GM21529 (cell line): ENCODE data around the gene GPR63.

Experiments used
- ATAC-seq: cut with Tn5 transposase; IDR thresholded peaks from one replicate; pipeline ENCODE4 v1.9.1; 2021; ENCODE audit not compliant: unreplicated experiment

Gene GPR63

GRCh38 chr6:96823743-96824142 is 13.5 kb downstream of the GPR63 start:
- ATAC-seq: no peak

GRCh38 chr6:96821034-96821433 is 16.2 kb downstream of the GPR63 start:
- ATAC-seq: no peak

GRCh38 chr6:96816301-96816817 is 20.9 kb downstream of the GPR63 start:
- ATAC-seq: no peak

DNA sequence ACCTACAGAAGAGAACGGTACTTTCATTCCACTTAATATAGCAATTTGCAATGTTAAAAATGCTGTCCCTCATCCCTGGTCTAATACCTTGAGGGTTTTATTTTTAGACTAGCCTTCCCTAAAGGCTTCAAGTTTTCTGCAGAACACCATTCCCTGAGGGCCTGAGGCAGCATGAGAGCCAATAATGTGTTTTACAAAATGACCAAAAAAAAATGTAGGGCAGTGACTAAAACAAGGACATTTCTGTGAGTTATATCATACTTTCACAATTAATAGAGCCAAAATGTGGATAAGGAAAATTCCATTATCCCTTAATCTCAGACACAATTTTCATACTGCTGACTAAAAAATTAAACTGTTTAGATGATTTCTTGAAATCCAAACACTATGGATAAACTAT is 22.7 kb downstream of the GPR63 start:
- ATAC-seq: no peak

- ATAC-seq: no peak
Observed at GRCh38 chr6:96812077-96812703, 25.1 kb downstream of the GPR63 start.

DNA sequence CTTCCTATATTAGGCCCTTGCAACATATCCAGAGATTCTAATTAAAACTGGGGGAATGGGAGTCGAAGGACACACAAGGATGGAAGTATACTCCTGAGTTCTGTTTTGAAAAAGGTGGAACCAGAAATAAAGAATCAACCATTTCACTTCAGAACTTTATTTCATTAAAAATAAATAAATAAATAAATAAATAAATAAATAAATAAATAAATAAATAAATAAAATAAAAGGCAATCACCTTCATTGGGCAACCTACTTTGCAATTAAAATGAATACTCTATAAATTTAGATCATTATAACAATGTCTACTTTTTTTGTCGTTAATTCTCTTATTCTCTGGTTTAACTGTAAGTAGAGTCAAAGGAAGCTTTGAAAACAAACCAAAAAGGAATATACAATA is 25.6 kb downstream of the GPR63 start:
- no peak for ATAC-seq

GRCh38 chr6:96811136-96811535 is 26.1 kb downstream of the GPR63 start:
- no peak for ATAC-seq

DNA sequence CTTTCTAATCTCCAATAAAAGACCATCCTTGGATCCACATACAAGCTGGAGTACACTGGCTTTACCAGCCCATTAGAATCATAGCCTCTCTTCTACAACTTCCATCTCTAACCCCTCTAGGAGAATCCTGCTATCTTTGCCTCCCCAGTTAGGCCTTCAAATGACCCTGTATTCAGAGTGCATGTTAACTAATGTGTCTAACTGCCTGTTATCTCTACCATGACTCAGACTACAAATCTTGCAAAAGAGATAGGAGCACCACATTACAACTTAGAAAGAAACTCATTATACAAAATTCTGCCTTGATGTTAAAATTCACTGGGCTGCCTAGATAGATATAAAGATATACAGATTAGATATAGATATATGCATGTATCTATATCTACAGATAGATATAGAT is 28.2 kb downstream of the GPR63 start:
- no peak for ATAC-seq

DNA sequence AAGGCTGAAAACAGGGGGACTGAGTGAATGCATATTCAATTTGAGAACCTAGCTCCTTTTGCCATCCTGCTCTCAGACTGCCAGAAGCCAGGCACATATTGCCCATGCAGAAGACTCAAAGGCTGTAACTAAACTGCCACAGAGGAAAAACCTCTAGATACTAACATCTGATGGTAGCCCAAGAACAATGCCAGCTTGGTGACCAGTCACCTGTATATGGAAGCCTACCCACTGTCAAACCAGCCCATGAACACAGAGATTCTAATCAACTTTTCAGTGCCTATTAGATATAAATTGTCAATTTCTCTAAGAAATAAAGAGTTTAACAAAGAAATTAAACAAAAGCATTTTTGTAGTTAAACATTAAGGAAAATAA is 34.2 kb downstream of the GPR63 start:
- ATAC-seq: no peak

DNA sequence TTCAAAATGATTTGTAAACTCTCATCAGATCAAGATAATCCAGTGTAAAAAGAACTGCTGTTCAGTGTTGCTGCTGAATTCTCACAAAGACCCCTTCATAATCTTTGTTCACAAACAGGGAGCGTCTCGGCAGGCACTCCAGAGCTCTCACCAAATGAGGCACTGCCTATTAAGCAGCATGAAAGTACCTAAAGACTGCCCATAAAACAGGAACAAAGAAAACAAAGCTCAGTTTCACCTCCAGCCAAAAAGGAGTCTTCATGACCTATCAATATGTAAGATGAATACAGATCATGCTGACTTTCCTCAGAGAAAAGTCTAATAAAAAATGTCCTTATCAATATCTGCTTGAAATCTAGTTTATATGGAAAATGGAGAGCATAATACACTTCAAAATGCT is 41.8 kb downstream of the GPR63 start:
- peak; percentile 97 for ATAC-seq

DNA sequence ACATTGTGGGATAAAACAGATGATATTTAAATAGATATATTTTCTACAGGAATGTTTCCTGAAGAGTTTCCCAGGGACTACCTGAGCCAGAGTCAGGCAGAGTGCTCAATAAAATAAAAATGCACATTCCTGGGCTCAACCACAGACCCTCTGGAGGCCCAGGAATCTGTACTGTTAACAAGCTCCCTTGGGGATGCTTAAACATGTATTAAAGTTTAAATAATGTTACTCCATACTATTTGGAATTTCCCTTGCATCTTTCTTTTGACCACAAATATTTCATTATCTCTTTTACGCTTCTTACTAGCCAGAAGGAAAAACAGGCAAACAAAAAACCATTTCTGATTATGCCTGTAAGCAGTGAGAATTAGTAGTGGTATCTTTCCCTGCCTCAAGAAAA is 42.3 kb downstream of the GPR63 start:
- ATAC-seq: peak; percentile 34

DNA sequence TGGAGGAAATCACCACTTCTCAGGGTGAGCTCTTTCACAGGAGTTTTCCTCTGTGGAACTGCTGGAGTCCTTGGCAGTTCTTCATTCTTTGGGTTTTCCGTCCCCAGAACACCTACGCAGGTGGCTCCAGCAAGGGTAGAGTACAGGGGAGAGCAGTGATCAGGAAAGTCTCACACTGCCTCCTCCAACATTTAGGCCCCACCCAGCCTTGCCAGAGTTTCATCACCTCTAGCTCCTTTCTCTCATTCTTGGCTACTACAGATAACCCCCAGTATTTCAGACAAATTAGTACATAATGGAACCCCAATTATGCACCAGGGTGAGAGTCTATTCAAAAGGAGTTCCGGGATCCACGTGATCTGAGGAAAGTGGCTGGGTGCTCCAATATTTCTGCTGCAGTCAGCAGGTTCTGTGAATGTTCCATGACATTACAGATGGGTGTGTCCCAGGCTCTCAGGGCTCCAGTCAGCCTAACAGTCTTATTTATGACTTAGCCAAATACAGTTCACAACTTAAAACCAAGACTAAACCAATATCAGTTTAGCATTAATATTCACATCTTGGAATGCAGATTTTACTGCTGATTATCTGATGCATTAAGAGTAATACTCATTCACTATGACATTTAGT is 44.6 kb downstream of the GPR63 start:
- no peak for ATAC-seq

DNA sequence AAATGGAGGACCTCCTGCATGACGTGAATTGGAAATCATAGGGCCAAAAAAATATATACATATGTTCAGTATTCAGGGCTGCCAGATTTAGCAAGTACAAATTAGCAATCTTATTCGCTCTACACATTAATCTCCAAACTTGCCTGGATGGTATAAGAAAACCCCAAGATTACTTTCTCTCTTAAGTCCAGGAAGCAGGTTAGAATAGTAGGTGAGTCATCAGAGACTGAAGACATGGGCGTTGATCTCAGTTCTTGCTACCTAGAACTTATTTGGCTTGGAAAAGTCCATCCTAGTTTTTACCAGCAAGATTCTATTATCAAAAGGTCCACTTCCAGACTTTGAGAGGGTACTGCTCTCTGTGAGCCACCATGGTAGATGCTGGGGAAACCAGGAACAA is 47.4 kb downstream of the GPR63 start:
- ATAC-seq: no peak

DNA sequence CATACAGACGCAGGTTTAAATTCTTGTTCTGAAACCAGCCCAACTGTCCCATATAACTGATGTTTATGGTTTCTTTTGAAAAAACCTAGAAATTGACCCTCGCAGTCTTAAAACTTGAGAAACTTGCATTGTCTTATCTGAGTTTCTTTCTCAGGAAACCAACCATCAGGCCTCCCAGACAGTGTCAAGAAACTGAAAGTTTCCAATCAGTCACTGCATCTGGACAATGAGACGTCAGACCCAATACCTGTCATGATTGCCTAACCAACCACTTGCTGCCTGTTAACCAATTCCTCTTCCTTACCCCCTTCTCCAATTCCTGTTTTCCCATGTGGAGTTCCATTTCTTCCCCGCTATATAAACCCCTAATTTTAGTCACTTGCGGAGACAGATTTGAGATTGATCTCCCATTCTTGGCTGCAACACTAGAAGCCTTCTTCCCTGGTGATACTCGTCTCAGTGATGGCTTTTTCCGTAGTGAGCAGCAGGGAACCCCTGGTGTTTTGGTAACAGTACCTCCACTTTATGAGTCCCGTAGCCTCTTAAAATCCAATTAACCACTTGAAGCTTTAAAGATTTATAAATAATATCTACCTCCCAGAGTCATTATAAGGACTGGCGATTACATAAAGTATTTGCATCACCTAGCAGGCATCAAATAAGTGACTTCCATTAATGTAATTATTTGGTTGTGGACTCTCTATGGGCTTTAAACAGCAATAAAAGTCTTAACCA is 49.3 kb downstream of the GPR63 start:
- no peak for ATAC-seq

- no peak for ATAC-seq
Observed at GRCh38 chr6:96786336-96786735, 50.9 kb downstream of the GPR63 start.

DNA sequence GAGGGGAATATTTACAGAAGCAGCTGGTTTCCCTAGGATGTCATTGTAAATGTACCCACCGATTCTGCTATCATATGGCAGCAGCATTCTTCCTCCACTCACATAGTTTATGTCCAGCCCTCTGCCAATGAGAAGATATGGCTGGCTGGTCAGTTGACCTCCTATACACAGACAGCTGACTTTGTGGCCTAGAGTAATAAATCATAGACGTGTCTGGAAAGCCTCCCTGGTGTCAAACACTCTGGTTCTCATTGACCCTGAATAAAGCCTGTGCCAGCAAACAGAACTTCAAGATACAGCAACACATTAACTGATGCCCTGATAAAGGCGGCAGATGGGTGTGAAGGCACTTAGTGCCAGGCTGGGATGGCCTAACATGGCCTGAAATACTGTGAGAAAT is 52.6 kb downstream of the GPR63 start:
- ATAC-seq: no peak

GRCh38 chr6:96783307-96783706 is 54.0 kb downstream of the GPR63 start:
- ATAC-seq: no peak

DNA sequence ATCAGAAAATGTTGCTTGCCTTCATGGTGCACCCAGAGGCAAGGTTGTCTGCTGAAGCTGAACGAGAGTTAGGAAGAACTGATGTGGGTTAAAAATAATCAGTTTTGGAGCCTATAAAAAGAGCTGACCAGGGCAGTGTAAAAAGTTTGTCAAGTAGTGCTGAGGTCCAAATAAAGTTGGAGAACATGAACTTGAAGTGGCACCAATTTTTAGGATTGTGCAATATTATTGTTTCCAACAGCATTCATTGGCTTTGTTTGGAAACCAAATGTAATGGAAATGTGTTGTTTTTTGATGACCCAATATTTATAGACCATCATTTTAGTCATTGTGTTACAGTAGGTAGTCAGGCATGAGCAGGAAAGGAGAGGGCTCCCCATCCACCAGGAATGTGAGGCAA is 55.7 kb downstream of the GPR63 start:
- no peak for ATAC-seq

DNA sequence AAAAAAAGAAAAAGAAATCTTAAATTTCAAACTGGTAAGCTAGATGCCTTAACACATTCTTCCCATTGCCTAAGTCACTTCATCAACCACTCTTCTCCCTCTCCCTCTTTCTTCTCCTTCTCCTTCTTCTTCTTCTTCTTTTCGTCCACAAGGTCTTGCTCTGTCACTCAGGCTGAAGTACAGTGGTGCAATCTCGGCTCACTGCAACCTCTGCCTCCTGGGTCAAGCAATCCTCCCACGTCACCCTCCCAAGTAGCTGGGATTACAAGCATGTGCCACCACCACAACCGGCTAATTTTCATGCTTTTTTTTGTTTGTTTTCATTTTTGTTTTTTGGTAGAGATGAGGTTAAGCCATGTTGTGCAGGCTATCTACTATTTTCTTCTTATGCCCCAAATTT is 60.2 kb downstream of the GPR63 start:
- no peak for ATAC-seq

DNA sequence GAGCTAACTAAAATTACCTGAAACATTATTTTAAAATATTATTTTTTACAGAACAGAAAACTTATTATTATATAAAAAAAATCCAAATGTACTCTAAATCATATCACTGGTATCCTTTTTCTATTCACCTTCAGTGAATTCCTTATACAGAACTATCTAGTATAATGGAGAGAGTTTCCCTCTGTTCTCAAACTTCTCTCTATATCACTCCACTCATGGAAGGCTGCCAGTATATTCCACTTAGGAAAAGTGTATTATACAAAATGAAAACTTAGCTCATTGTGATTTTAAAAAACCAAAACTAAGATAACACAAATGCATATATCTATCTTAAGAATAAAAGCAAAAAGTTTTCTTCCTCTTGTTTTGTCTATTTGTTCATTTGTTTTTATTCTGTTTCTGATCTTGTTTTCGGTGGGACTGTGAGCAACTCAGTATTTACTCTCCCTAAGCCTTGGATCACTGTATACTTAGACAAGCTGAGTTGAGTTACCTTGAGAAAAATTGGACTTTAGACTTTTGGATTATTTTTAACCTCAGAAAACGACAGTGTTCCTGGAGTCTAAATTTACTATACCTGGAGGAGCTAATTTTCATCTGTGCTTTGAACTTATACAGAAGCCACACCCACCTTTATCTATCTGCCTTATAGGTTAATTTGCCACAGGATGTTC is 61.4 kb downstream of the GPR63 start:
- ATAC-seq: no peak

DNA sequence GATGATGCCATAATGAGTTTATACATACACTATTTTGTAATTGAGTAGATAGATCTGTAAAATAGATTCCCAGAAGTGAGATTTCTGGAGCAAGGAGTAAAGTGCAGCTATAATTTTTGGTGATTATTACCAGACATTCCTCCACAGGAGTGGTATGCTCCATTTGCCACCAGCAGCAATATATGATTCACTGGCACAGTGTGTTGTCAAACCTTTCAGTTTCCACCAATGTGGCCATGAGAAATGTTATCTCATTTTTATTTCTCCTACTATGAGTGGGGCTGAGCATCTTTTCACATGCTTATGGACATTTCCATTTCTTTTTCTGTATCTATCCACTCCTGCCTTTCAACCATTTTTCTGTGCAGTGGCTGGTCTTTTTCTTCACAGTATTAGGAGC is 70.5 kb downstream of the GPR63 start:
- ATAC-seq: no peak

GRCh38 chr6:96762599-96762998 is 74.7 kb downstream of the GPR63 start:
- no peak for ATAC-seq
